ENCODE measurements around the gene CEP41.
A peak's percentile ranks its signal among the peaks of the same experiment; 100 is the strongest.

DNA sequence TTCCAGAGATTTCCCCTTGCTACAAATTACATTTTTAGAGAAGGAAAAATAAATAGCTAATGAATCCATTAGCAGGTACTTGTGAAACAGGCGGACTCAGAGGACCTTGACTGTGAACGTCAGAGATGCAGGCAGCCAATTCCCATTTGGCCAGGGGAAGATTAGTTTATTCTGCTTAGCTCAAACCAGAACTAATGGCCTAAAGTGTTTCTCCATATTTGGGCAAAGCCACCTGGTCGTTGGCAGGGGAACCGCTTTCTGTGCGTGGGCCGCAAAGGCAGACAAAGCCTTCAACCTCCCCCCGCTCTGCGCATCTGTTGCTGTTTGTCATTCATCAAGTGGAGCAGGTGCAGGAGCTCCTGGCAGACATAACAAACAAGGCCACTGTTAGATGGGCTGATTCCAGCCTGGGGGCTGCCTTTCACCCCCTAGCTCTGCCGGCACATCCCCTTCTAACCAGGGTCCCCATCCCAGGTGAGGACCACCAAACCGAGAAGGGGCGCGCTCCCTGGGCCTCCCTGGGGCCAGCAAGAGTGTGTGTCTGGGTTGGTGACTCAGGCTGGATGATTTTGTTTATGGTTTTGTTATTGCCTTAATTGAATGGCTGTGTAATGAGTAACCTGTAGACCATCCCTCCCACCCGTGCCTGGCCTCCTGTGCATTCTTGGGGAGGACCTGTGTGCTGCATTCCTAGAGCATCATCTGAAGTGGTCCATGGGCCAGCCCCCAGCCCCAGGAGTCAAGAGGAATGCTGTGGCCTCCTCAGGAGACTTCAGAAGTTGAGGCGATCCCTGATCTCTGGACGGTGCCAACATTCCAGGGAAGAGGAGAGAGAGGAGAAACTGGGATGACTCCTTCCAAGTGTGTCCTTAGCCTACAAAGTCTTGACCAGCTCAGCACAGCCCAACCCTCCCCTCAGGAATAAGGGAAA lies 75.0 kb downstream of the CEP41 start:
- TF ChIP-seq, protein P1, sequence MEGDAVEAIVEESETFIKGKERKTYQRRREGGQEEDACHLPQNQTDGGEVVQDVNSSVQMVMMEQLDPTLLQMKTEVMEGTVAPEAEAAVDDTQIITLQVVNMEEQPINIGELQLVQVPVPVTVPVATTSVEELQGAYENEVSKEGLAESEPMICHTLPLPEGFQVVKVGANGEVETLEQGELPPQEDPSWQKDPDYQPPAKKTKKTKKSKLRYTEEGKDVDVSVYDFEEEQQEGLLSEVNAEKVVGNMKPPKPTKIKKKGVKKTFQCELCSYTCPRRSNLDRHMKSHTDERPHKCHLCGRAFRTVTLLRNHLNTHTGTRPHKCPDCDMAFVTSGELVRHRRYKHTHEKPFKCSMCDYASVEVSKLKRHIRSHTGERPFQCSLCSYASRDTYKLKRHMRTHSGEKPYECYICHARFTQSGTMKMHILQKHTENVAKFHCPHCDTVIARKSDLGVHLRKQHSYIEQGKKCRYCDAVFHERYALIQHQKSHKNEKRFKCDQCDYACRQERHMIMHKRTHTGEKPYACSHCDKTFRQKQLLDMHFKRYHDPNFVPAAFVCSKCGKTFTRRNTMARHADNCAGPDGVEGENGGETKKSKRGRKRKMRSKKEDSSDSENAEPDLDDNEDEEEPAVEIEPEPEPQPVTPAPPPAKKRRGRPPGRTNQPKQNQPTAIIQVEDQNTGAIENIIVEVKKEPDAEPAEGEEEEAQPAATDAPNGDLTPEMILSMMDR (IDR thresholded peaks at IDR 0.05): no peak
- peak in 1 of 3 donors; percentile 20 for TF ChIP-seq POLR2A (IDR thresholded peaks at IDR 0.05)

All from body of pancreas (tissue), 4 donors.